Renal pelvis (tissue), 4 donors: ENCODE data around the gene IRF3. TPM values are rescaled to one million over a fixed set of nuclear protein-coding genes. Genes with fewer than 3 reads are reported as not detected.
"Not testable (repeated sequence)": the region's sequence is repeated elsewhere in the genome, so short reads cannot be mapped to it uniquely, and the experiment has no call there.

Experiments
- DNase-seq: peaks from one replicate; pipeline ENCODE4 v3.0.0-alpha.2; 2013
- polyA plus RNA-seq, 3 donors: library from polyadenylated mRNA; unstranded; fragments of 120-200 nt; gene quantifications; one replicate each; pipeline ENCODE4 v1.2.1, GENCODE V29; 2013; ENCODE audit not compliant: insufficient read length in 3 of 3

IRF3 gene
- polyA plus RNA-seq, 3 donors = 55.6 to 74.3 (median 68.3) TPM

DNA sequence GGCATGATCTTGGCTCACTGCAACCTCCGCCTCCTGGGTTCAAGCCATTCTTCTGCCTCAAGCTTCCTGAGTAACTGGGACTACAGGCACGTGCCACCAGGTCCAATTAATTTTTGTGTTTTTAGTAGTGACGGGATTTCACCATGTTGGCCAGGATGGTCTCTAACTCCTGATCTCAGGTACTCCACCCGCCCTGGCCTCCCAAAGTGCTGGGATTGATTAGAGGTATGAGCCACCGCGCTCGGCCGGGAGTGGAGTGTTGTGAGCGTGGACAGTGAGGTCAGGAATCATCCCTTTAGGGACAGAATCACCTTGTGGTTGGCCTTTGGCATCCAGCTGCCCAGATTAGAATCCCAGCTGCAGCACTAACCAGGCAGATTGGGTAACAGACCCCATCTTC is 36.0 kb downstream of the IRF3 start:
- no peak for DNase-seq

DNA sequence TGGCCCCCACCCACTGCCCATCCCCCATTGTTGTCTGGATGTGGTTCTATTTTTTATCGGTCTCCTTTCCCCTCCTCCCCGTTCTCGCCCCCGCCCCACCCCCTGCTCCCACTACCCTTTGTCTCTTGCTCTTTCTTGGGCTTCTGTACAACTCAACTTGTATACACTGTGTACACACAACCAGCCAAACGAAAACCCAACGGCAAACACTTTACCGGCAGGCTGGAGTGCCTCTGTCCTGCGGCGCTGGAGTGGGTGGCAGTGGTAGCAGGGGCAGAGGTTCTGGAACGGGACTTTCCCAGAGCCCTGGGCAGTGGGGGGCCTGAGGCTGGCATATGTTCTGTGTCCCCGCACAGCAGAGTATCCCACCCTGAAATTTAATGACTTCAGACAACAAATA is 39.4 kb downstream of the IRF3 start:
- DNase-seq = no peak

DNA sequence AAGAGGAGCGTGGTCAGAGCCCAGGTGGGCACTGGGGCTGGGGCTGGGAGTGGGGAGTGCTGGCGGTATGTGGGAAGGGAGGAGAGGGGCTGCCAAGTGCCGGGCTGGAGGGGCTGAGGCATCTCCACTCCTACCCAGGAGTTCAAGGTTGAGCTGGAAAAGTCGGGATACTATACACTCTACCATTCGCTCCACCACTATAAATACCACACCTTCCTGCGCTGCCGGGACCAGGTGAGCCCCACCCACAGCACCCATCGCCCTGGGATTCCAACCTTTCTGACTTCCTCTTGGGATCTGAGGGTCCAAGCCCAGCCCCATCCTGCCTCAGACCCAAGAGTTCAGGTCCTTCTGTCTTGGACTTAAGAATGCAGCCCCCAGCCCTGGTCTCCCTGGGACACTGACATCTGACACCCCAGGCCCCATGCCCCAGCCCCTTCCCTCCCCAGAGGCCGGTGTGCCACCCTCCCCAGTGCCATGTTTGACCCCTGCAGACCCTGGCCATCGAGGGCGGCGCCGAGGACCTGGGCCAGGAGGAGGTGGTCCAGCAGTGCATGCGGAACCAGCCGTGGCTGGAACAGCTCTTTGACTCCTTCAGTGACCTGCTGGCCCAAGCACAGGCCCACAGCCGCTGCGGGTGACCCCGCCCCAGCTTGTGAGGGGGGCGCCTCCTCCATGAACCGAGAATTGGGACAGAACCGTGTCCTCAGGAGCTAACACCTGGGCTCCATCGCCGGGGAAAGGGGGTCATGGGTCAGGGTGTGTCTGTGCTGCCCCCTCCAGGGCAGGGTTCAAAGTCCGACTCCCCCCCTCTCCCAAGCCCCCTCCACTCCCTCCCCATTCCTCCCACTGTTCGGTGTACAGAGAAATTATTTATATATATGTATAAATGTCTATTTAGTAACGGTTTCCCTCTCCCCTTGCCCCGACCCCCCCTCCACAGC is 40.4 kb downstream of the IRF3 start:
- no peak for DNase-seq

- DNase-seq = not testable (repeated sequence)
Observed at GRCh38 chr19:49617860-49618259, 47.8 kb downstream of the IRF3 start.

- DNase-seq = no peak
Observed at GRCh38 chr19:49616945-49617344, 48.7 kb downstream of the IRF3 start.

- DNase-seq = no peak
Observed at GRCh38 chr19:49616532-49616931, 49.1 kb downstream of the IRF3 start.

- DNase-seq = no peak
Observed at GRCh38 chr19:49615861-49616260, 49.8 kb downstream of the IRF3 start.

DNA sequence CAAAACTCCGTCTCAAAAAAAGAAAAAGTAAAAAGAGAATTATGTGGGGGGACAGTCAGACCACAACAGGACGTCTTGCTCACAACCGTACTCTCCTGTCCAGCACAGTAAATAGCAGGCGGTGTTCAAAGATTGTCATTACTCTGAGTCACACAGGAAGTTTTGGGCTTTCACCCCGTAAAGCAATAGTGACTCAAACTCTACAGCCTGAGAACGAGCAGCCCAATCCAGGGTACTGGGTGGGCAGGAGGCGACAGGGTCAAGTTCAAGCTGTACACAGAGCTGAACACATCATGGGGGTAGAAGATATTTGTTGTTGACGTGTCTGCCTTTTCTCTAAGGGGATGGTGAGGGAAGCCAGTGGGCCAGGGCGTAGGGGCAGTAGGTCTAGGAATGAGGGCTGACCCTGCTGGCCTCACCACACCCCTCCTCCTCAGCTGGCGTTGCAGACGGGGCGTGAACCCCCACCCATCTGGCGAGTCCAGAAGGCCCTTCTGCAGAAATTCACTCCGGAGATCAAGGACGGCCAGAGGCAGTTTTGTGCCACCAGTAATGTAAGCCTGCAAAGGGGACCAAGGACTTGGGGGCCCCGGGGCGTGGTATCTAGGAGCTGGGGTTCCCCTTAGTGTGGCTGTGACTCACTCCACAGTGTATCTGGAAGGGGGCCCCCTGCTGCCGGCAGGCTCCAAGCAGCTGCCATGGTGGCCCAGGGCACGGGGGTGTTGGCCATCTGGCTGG is 51.4 kb downstream of the IRF3 start:
- DNase-seq = no peak

- no peak for DNase-seq
Observed at GRCh38 chr19:49613374-49613773, 52.3 kb downstream of the IRF3 start.

Other genes with a start within 250 kb of the IRF3 start
- gene PTH2, start 242.4 kb downstream of the IRF3 start, polyA plus RNA-seq = not detected
- gene GFY, start 240.5 kb downstream of the IRF3 start, polyA plus RNA-seq = not detected
- under 1 TPM; 0.28 to 0.62 (median 0.55) TPM for gene SLC17A7, start 224.3 kb downstream of the IRF3 start, polyA plus RNA-seq
- gene PIH1D1, start 214.0 kb downstream of the IRF3 start, polyA plus RNA-seq = 100 to 1,000 TPM in 1 of 3 donors, 10 to 100 TPM in 2; 92.0 to 101 (median 99.4) TPM
- gene ALDH16A1, start 212.6 kb downstream of the IRF3 start, polyA plus RNA-seq = 10 to 100 TPM; 19.2 to 33.0 (median 26.3) TPM
- 1 to 10 TPM; 3.1 to 5.1 (median 5.1) TPM for gene FLT3LG, start 191.6 kb downstream of the IRF3 start, polyA plus RNA-seq
- gene RPL13A, start 178.2 kb downstream of the IRF3 start, polyA plus RNA-seq = 1,000 to 10,000 TPM; 2,758 to 3,345 (median 3,013) TPM
- 1,000 to 10,000 TPM; 2,501 to 3,013 (median 2,811) TPM for gene RPS11, start 169.4 kb downstream of the IRF3 start, polyA plus RNA-seq
- gene FCGRT, start 153.2 kb downstream of the IRF3 start, polyA plus RNA-seq = 100 to 1,000 TPM; 291 to 328 (median 294) TPM
- 10 to 100 TPM; 21.3 to 22.4 (median 21.7) TPM for gene RCN3, start 137.9 kb downstream of the IRF3 start, polyA plus RNA-seq
- gene NOSIP, start 85.3 kb downstream of the IRF3 start, polyA plus RNA-seq = 10 to 100 TPM; 69.3 to 81.1 (median 79.5) TPM
- gene PRRG2, start 84.5 kb downstream of the IRF3 start, polyA plus RNA-seq = 1 to 10 TPM; 6.5 to 8.2 (median 7.7) TPM
- 10 to 100 TPM; 24.2 to 34.2 (median 29.2) TPM for gene PRR12, start 74.7 kb downstream of the IRF3 start, polyA plus RNA-seq
- gene RRAS, start 25.7 kb downstream of the IRF3 start, polyA plus RNA-seq = 10 to 100 TPM; 25.8 to 31.9 (median 31.6) TPM
- 10 to 100 TPM; 36.6 to 45.7 (median 45.0) TPM for gene SCAF1, start 23.6 kb downstream of the IRF3 start, polyA plus RNA-seq
- gene BCL2L12, start 76 bp upstream of the IRF3 start, polyA plus RNA-seq = 10 to 100 TPM; 30.7 to 39.6 (median 31.5) TPM
- gene PRMT1, start 11.4 kb upstream of the IRF3 start, polyA plus RNA-seq = 100 to 1,000 TPM; 239 to 257 (median 241) TPM
- 1 to 10 TPM; 1.3 to 2.3 (median 2.1) TPM for gene ADM5, start 23.7 kb upstream of the IRF3 start, polyA plus RNA-seq
- gene CPT1C, start 25.3 kb upstream of the IRF3 start, polyA plus RNA-seq = 10 to 100 TPM; 11.2 to 13.6 (median 11.6) TPM
- gene TSKS, start 97.4 kb upstream of the IRF3 start, polyA plus RNA-seq = under 1 TPM in 2 of 3 donors, not detected in 1; 0.06 to 0.16 TPM
- 10 to 100 TPM; 58.7 to 71.5 (median 68.4) TPM for gene AP2A1, start 101.1 kb upstream of the IRF3 start, polyA plus RNA-seq
- gene FUZ, start 147.4 kb upstream of the IRF3 start, polyA plus RNA-seq = 10 to 100 TPM; 35.3 to 45.3 (median 42.9) TPM
- 10 to 100 TPM; 70.0 to 77.3 (median 75.0) TPM for gene MED25, start 152.4 kb upstream of the IRF3 start, polyA plus RNA-seq
- 100 to 1,000 TPM; 351 to 386 (median 360) TPM for gene PTOV1, start 185.3 kb upstream of the IRF3 start, polyA plus RNA-seq
- gene PNKP, start 201.7 kb upstream of the IRF3 start, polyA plus RNA-seq = 10 to 100 TPM; 57.0 to 83.3 (median 81.4) TPM
- gene AKT1S1, start 211.5 kb upstream of the IRF3 start, polyA plus RNA-seq = 10 to 100 TPM; 36.1 to 46.8 (median 42.8) TPM
- gene TBC1D17, start 211.8 kb upstream of the IRF3 start, polyA plus RNA-seq = 10 to 100 TPM; 48.3 to 64.2 (median 61.1) TPM
- 1 to 10 TPM; 2.7 to 3.6 (median 3.1) TPM for gene IL4I1, start 231.0 kb upstream of the IRF3 start, polyA plus RNA-seq